Common myeloid progenitor, CD34-positive (primary cell): ENCODE measurements around the gene ATP6V0E2.

Experiments
- CTCF ChIA-PET: fragments of 350-600 bp; sonication (Branson Sonifier 250); formaldehyde crosslinking; loops from one replicate; lab custom pipeline; 2021; ENCODE audit warnings: antibody characterized with exemption; lab: Charles Lee
- POLR2A ChIA-PET: fragments of 350-600 bp; sonication (Branson Sonifier 250); formaldehyde crosslinking; loops from one replicate; lab custom pipeline; 2021; ENCODE audit warnings: antibody characterized with exemption; lab: Charles Lee
- DNase-seq, 3 donors: peaks; one replicate each; pipeline versions ENCODE4 v3.0.0 to v3.0.0-alpha.2; 2013
- H3K27ac ChIP-seq, 2 experiments: 1 replicate in 1 of 2; 2 replicates in 1 of 2; pipeline ENCODE4 v1.7.0; 2013; ENCODE audit warnings: inconsistent platforms in 2 of 2, low read length in 2 of 2, mild to moderate bottlenecking in 2 of 2, low read depth in 1 of 2, moderate library complexity in 1 of 2; ENCODE audit not compliant: severe bottlenecking in 2 of 2, insufficient read depth in 1 of 2, poor library complexity in 1 of 2
- H3K27me3 ChIP-seq, 5 experiments: replicated peaks in 2 of 5; 1 replicate in 3 of 5; 2 replicates in 2 of 5; pipeline versions ENCODE4 v1.6.1 to v1.7.0; 2013; ENCODE audit warnings: low read length in 4 of 5, mild to moderate bottlenecking in 2 of 5, moderate library complexity in 2 of 5, inconsistent platforms in 1 of 5; ENCODE audit not compliant: insufficient read depth in 5 of 5, control insufficient read depth in 4 of 5
- H3K36me3 ChIP-seq, 4 experiments: 1 replicate in 2 of 4; 2 replicates in 2 of 4; pipeline versions ENCODE4 v1.6.1 to v1.7.0; 2013; ENCODE audit warnings: low read length in 3 of 4, control low read depth in 1 of 4, mild to moderate bottlenecking in 1 of 4; ENCODE audit not compliant: control insufficient read depth in 4 of 4, insufficient read depth in 4 of 4
- H3K4me1 ChIP-seq, 4 experiments: 1 replicate in 3 of 4; 2 replicates in 1 of 4; pipeline versions ENCODE4 v1.6.1 to v1.7.1; 2013; ENCODE audit warnings: low read length in 3 of 4, mild to moderate bottlenecking in 3 of 4, control low read depth in 1 of 4, inconsistent platforms in 1 of 4, moderate library complexity in 1 of 4; ENCODE audit not compliant: control insufficient read depth in 4 of 4, insufficient read depth in 4 of 4; ENCODE audit errors: control extremely low read depth in 1 of 4
- H3K4me3 ChIP-seq, 7 experiments: 1 replicate in 4 of 7; 2 replicates in 3 of 7; pipeline versions ENCODE4 v1.5.1 to v1.7.0; 2013; ENCODE audit warnings: mild to moderate bottlenecking in 7 of 7, low read length in 6 of 7, moderate library complexity in 6 of 7, inconsistent platforms in 2 of 7, low read depth in 2 of 7, control low read depth in 1 of 7; ENCODE audit not compliant: insufficient read depth in 4 of 7, control insufficient read depth in 1 of 7; ENCODE audit errors: extremely low read depth in 1 of 7
- H3K9me3 ChIP-seq, 5 experiments: 1 replicate in 4 of 5; 2 replicates in 1 of 5; pipeline versions ENCODE4 v1.6.1 to v1.7.1; 2013; ENCODE audit warnings: low read length in 4 of 5, mild to moderate bottlenecking in 2 of 5, inconsistent platforms in 1 of 5, low read depth in 1 of 5, moderate library complexity in 1 of 5; ENCODE audit not compliant: control insufficient read depth in 4 of 5, insufficient read depth in 2 of 5; ENCODE audit errors: control extremely low read depth in 1 of 5
- WGBS: methylation state at CpG from one replicate; pipeline ENCODE4 v1.1.5; 2013; ENCODE audit not compliant: insufficient coverage; 5-methylcytosine and 5-hydroxymethylcytosine counted together

The ATP6V0E2 gene

DNA sequence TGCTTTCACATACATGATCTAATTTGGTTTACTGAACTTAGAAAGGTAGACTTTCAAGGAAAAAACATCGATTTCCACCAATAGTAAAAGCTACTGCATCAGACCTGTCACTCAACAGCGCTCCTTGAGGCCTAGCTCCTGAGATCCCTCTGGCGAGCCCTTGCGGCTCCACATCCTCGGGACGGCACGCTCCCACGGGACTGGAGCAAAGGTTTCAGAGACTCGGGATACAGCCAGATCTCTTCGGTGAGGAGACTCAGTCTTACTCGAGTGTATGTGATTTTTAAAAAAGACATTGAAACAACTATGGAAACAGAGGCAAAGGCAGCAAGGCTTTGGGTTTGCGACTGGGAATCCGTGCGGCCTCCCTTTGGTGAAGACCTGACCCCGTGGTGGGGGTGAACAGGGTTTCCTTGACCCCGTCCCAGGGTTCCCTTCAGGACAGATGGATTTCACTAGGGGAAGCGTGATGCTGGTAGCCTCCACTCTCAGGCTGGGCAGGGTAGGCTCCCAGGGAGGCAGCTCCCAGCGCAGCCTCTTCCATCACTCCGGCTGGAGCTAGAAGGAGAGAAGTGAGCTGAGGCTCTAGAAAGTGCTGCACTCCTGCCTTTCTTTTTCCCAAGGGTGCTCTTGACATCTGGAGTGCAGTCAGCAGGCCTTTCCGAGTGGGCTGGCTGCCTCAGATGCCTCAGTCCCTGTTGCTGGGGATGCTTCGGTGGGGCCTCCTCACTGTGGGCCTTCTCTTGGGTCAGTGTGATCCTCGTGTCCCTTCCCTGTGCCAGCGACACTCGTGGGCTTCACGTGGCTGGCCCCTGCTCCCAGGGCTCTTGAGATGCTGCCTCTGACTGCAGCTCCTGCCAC is 5.8 kb upstream of the ATP6V0E2 start:
- CTCF ChIA-PET = interaction anchor here (2.2 to 2.6 kb wide), 2 partner anchors 29 to 61 kb away, joined by 6 to 9 read pairs; partner anchors contain the start of gene ZNF862

DNA sequence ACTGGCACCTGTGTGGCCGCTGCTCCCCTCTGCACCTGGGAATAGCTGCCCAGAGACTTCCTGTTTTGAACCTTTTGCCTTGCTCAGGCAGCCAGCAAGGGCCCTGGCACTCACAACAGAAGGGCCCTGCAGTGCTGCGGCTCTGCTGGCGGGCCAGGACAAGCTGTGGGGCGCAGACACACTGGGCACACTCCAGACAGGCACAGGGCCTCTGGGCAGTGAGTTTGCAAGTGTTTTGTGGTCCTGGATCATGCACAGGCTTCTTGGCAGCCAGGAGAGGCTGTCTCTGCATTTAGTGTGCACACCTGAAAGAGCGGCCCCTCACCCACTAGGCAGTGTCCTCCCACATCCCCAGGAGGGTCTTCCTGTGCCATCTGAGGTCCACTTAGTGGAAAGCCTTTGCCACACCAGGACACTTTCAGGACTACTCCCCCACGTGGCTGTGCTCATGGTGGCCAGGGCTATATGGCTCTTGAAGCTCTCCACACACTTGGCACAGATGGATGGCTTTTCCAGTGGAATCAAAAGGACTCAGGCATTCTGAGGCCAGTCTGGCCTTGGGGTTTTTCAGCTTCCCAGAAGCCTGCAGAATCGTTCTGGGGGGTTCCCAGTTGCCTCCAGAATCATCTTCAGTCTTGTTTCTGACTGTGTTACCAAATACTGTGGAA is 5.0 kb upstream of the ATP6V0E2 start:
- no peaks in the 10 kb centered on the region for H3K27me3 ChIP-seq
- H3K9me3 ChIP-seq = no peaks in the 10 kb centered on the region
- H3K4me3 ChIP-seq = peak overlapping the region in 1 of 7 experiments; percentile 17
- peaks cover 0 to 7% (median 2%) of the 10 kb centered on the region in 4 experiments for H3K36me3 ChIP-seq
- H3K4me1 ChIP-seq = peaks cover 11 to 95% (median 88%) of the 10 kb centered on the region in 4 experiments
- no peak overlapping the region for H3K27ac ChIP-seq
- 70% methylated on average over 6 of the region's 7 CpGs for WGBS
- CTCF ChIA-PET = interaction anchor here (2.2 to 4.0 kb wide), 3 partner anchors 14 to 62 kb away, joined by 6 to 24 read pairs (median 9); partner anchors contain the start of gene ZNF862
- DNase-seq = peak in 2 of 3 donors; percentile 25 to 43
- POLR2A ChIA-PET = no interaction called here

More for the DNA sequence above, 5.8 kb upstream of the ATP6V0E2 start:
- POLR2A ChIA-PET = interaction anchor here (1.2 kb wide), 1 partner anchor 29 kb away, joined by 3 read pairs; no protein-coding TSS in a partner anchor
- Histone ChIP-seq H3K4me1 (peaks cover 11 to 95% (median 85%) of the 10 kb centered on the region in 4 experiments), H3K27me3 (no peaks in the 10 kb centered on the region), H3K27ac (no peak overlapping the region), H3K9me3 (no peaks in the 10 kb centered on the region), H3K36me3 (peaks cover 0 to 12% (median 2%) of the 10 kb centered on the region in 4 experiments), H3K4me3 (peak overlapping the region in 1 of 7 experiments; percentile 17)
- no peak for DNase-seq
- 89% methylated on average over 25 of the region's 25 CpGs for WGBS

DNA sequence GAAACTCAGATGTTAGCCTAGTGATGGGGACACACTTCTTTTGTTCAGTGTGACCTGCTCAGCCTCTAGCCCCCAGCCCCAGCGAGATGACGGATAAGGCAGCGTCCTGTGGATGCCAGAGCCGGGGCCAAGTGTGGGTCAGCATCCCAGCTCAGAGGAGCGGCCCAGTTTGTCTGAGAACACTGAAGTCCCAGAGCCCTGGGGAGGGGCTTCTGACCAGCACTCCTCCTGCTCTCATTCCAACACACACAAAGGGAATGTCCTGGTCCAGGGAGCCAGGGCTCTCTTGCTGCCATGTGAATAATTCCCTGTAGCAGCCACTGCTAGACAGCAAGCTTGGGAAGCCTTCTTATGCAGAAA is 4.5 kb upstream of the ATP6V0E2 start:
- Histone ChIP-seq H3K27me3 (no peaks in the 10 kb centered on the region), H3K4me3 (peak overlapping the region in 1 of 7 experiments; percentile 4), H3K36me3 (peaks cover 0 to 3% (median 1%) of the 10 kb centered on the region in 4 experiments), H3K4me1 (peaks cover 12 to 95% (median 87%) of the 10 kb centered on the region in 4 experiments), H3K27ac (no peak overlapping the region), H3K9me3 (no peaks in the 10 kb centered on the region)
- WGBS = 100% methylated on average over 4 of the region's 5 CpGs
- POLR2A ChIA-PET = interaction anchor here (0.9 kb wide), 1 partner anchor 31 kb away, joined by 3 read pairs; the partner anchor contains the start of gene ZNF862
- DNase-seq = no peak
- CTCF ChIA-PET = interaction anchor here (1.0 to 4.0 kb wide), 8 partner anchors 9 to 179 kb away, joined by 3 to 24 read pairs (median 5); partner anchors contain the start of gene ZNF862

GRCh38 chr7:149869867-149870266 is 3.9 kb upstream of the ATP6V0E2 start:
- H3K9me3 ChIP-seq = no peaks in the 10 kb centered on the region
- peaks cover 13 to 95% (median 84%) of the 10 kb centered on the region in 4 experiments for H3K4me1 ChIP-seq
- peak overlapping the region in 2 of 7 experiments; percentile 12 to 39 for H3K4me3 ChIP-seq
- H3K27ac ChIP-seq = no peak overlapping the region
- POLR2A ChIA-PET = interaction anchor here (0.6 to 0.9 kb wide), 2 partner anchors 14 to 31 kb away, joined by 3 read pairs; partner anchors contain the start of gene ZNF862
- no peaks in the 10 kb centered on the region for H3K27me3 ChIP-seq
- CTCF ChIA-PET = interaction anchor here (1.0 to 4.0 kb wide), 9 partner anchors 9 to 179 kb away, joined by 3 to 24 read pairs (median 4); partner anchors contain the start of gene ZNF862
- peaks cover 0 to 3% (median 0%) of the 10 kb centered on the region in 4 experiments for H3K36me3 ChIP-seq
- peak; percentile 82 to 96 (median 92) for DNase-seq
- WGBS = 0% methylated on average over 6 of the region's 6 CpGs

DNA sequence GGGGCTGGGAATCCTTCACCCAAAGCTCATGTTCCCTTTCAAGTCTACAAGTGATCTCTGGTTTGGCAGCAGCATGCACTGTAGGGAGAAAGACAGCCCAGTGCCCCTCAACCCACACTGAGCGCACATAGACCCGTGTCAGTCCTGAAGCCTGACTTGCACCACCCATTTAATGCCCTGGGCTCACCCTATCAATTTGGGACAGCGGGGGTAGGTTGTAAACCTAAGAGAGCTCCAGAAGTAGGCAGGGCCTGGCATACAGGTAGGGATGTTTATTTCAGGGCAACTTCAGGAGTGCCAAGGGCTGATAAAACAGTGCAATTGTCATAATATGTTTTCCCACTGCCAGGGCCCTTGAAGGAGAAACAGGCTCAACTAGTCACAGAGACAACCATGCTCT is 3.5 kb upstream of the ATP6V0E2 start:
- peaks cover 13 to 91% (median 80%) of the 10 kb centered on the region in 4 experiments for H3K4me1 ChIP-seq
- CTCF ChIA-PET = interaction anchor here (1.0 to 4.0 kb wide), 8 partner anchors 10 to 178 kb away, joined by 3 to 24 read pairs (median 4); partner anchors contain the start of gene ZNF862
- no peak overlapping the region for H3K27ac ChIP-seq

GRCh38 chr7:149870701-149871483 is 2.9 kb upstream of the ATP6V0E2 start:
- ChIA-PET POLR2A (interaction anchor here (0.6 kb wide), 1 partner anchor 88 kb away, joined by 3 read pairs; no protein-coding TSS in a partner anchor), CTCF (interaction anchor here (1.2 to 4.0 kb wide), 8 partner anchors 10 to 178 kb away, joined by 3 to 24 read pairs (median 4); no protein-coding TSS in a partner anchor)
- Histone ChIP-seq H3K4me1 (peaks cover 13 to 85% (median 74%) of the 10 kb centered on the region in 4 experiments), H3K36me3 (peaks cover 0 to 1% (median 0%) of the 10 kb centered on the region in 4 experiments), H3K27ac (no peak overlapping the region), H3K27me3 (no peaks in the 10 kb centered on the region), H3K4me3 (no peak overlapping the region), H3K9me3 (no peaks in the 10 kb centered on the region)
- no peak for DNase-seq
- 98% methylated on average over 10 of the region's 12 CpGs for WGBS

More for the DNA sequence above, 3.5 kb upstream of the ATP6V0E2 start:
- no peak for DNase-seq
- WGBS = 61% methylated on average over 3 of the region's 3 CpGs
- H3K36me3 ChIP-seq = no peaks in the 10 kb centered on the region
- H3K4me3 ChIP-seq = no peak overlapping the region
- no peaks in the 10 kb centered on the region for H3K27me3 ChIP-seq
- POLR2A ChIA-PET = interaction anchor here (0.6 to 0.9 kb wide), 3 partner anchors 13 to 88 kb away, joined by 3 read pairs; partner anchors contain the start of gene ZNF862
- no peaks in the 10 kb centered on the region for H3K9me3 ChIP-seq
